IPS DF 6.9 (cell line): ENCODE results near the gene JDP2.

Experiments used
- DNase-seq: peaks from one replicate; pipeline ENCODE4 v3.0.0-alpha.2; 2013; ENCODE audit warnings: low read depth, low spot score
- H3K27ac ChIP-seq: one replicate; pipeline ENCODE4 v1.5.1; 2013; ENCODE audit warnings: low read length, control low read depth
- H3K27me3 ChIP-seq: 2 replicates; pipeline ENCODE4 v1.6.1; 2013; ENCODE audit warnings: mild to moderate bottlenecking, low read length; ENCODE audit not compliant: control insufficient read depth, insufficient read depth
- H3K36me3 ChIP-seq: 2 replicates; pipeline ENCODE4 v1.6.1; 2013; ENCODE audit warnings: low read length; ENCODE audit not compliant: control insufficient read depth, insufficient read depth
- H3K4me1 ChIP-seq: 2 replicates; pipeline ENCODE4 v1.6.1; 2013; ENCODE audit warnings: low read length; ENCODE audit not compliant: control insufficient read depth, insufficient read depth
- H3K4me3 ChIP-seq: 2 replicates; pipeline ENCODE4 v1.5.1; 2013; ENCODE audit warnings: mild to moderate bottlenecking, low read length
- H3K9me3 ChIP-seq: 2 replicates; pipeline ENCODE4 v1.6.1; 2013; ENCODE audit warnings: low read length, inconsistent platforms; ENCODE audit not compliant: control insufficient read depth, insufficient read depth
- WGBS: extraction: QIAGEN DNeasy Blood & Tissue Kit; methylation state at CpG from one replicate; pipeline ENCODE4 v1.1.7; 2013; ENCODE audit warnings: mixed read lengths, missing lambda C conversion rate; ENCODE audit not compliant: insufficient read length, insufficient coverage; 5-methylcytosine and 5-hydroxymethylcytosine counted together

JDP2 gene

GRCh38 chr14:75435473-75435872 is 7.7 kb downstream of the JDP2 start:
- Histone ChIP-seq H3K27ac (no peak overlapping the region), H3K4me1 (peaks cover 6% of the 10 kb centered on the region; the same call in 1 of the 2 replicates), H3K4me3 (no peak overlapping the region), H3K27me3 (no peaks in the 10 kb centered on the region), H3K9me3 (no peaks in the 10 kb centered on the region), H3K36me3 (no peaks in the 10 kb centered on the region)
- WGBS = no CpG with 5 or more reads among the region's 6 CpGs
- DNase-seq = no peak

GRCh38 chr14:75437201-75438143 is 9.7 kb downstream of the JDP2 start:
- no peak overlapping the region for H3K27ac ChIP-seq
- H3K27me3 ChIP-seq = no peaks in the 10 kb centered on the region
- no peak for DNase-seq
- H3K36me3 ChIP-seq = no peaks in the 10 kb centered on the region
- peaks cover 6% of the 10 kb centered on the region; the same call in 1 of the 2 replicates for H3K4me1 ChIP-seq
- WGBS = no CpG with 5 or more reads among the region's 14 CpGs
- H3K4me3 ChIP-seq = no peak overlapping the region
- H3K9me3 ChIP-seq = no peaks in the 10 kb centered on the region

GRCh38 chr14:75438486-75439080 is 10.8 kb downstream of the JDP2 start:
- H3K27ac ChIP-seq = no peak overlapping the region
- H3K4me1 ChIP-seq = peaks cover 6% of the 10 kb centered on the region; the same call in 1 of the 2 replicates
- DNase-seq = no peak
- no peaks in the 10 kb centered on the region for H3K36me3 ChIP-seq
- no peaks in the 10 kb centered on the region for H3K27me3 ChIP-seq
- no peaks in the 10 kb centered on the region for H3K9me3 ChIP-seq
- no CpG with 5 or more reads among the region's 16 CpGs for WGBS
- no peak overlapping the region for H3K4me3 ChIP-seq

- H3K9me3 ChIP-seq = no peaks in the 10 kb centered on the region
- H3K4me3 ChIP-seq = no peak overlapping the region
- peaks cover 6% of the 10 kb centered on the region; the same call in 1 of the 2 replicates for H3K4me1 ChIP-seq
- H3K27me3 ChIP-seq = no peaks in the 10 kb centered on the region
- DNase-seq = no peak
- WGBS = no CpG with 5 or more reads among the region's 13 CpGs
- H3K36me3 ChIP-seq = no peaks in the 10 kb centered on the region
- H3K27ac ChIP-seq = no peak overlapping the region
These were observed 12.2 kb downstream of the JDP2 start for GRCh38 chr14:75439989-75440388.

GRCh38 chr14:75440733-75441477 is 13.1 kb downstream of the JDP2 start:
- Histone ChIP-seq H3K9me3 (no peaks in the 10 kb centered on the region), H3K36me3 (no peaks in the 10 kb centered on the region), H3K27me3 (no peaks in the 10 kb centered on the region), H3K4me3 (no peak overlapping the region), H3K27ac (no peak overlapping the region), H3K4me1 (peaks cover 6% of the 10 kb centered on the region; the same call in 1 of the 2 replicates)
- WGBS = no CpG with 5 or more reads among the region's 14 CpGs
- no peak for DNase-seq

GRCh38 chr14:75441728-75442127 is 13.9 kb downstream of the JDP2 start:
- no CpG with 5 or more reads among the region's 6 CpGs for WGBS
- DNase-seq = no peak

GRCh38 chr14:75442166-75442565 is 14.3 kb downstream of the JDP2 start:
- H3K9me3 ChIP-seq = no peaks in the 10 kb centered on the region
- no peaks in the 10 kb centered on the region for H3K36me3 ChIP-seq
- DNase-seq = no peak
- no peak overlapping the region for H3K27ac ChIP-seq
- WGBS = no CpG with 5 or more reads among the region's 4 CpGs
- no peaks in the 10 kb centered on the region for H3K27me3 ChIP-seq
- no peak overlapping the region for H3K4me3 ChIP-seq
- H3K4me1 ChIP-seq = peaks cover 6% of the 10 kb centered on the region; the same call in 1 of the 2 replicates

More at GRCh38 chr14:75441728-75442127, 13.9 kb downstream of the JDP2 start:
- H3K27me3 ChIP-seq = no peaks in the 10 kb centered on the region
- no peaks in the 10 kb centered on the region for H3K36me3 ChIP-seq
- H3K27ac ChIP-seq = no peak overlapping the region
- no peak overlapping the region for H3K4me3 ChIP-seq
- peaks cover 6% of the 10 kb centered on the region; the same call in 1 of the 2 replicates for H3K4me1 ChIP-seq
- H3K9me3 ChIP-seq = no peaks in the 10 kb centered on the region

GRCh38 chr14:75442642-75443041 is 14.8 kb downstream of the JDP2 start:
- DNase-seq = no peak
- Histone ChIP-seq H3K27ac (no peak overlapping the region), H3K9me3 (no peaks in the 10 kb centered on the region), H3K4me1 (peaks cover 6% of the 10 kb centered on the region; the same call in 1 of the 2 replicates), H3K27me3 (no peaks in the 10 kb centered on the region), H3K36me3 (no peaks in the 10 kb centered on the region), H3K4me3 (no peak overlapping the region)
- no CpG with 5 or more reads among the region's 8 CpGs for WGBS

- no peak overlapping the region for H3K27ac ChIP-seq
- H3K9me3 ChIP-seq = no peaks in the 10 kb centered on the region
- H3K4me3 ChIP-seq = no peak overlapping the region
- DNase-seq = no peak
- no CpG with 5 or more reads among the region's 7 CpGs for WGBS
- H3K4me1 ChIP-seq = 0 out of 2 replicates have a peak, but pooled peaks cover 2% of the 10 kb centered on the region
- no peaks in the 10 kb centered on the region for H3K36me3 ChIP-seq
- H3K27me3 ChIP-seq = no peaks in the 10 kb centered on the region
These were observed 15.6 kb downstream of the JDP2 start for GRCh38 chr14:75443203-75443969.
